MCF 10A (cell line): ENCODE results near the gene INTS15. TPM values are rescaled to one million over a fixed set of nuclear protein-coding genes. Genes with fewer than 3 reads are reported as not detected.

Experiments
- BruUV-seq: library from RNA; stranded (reverse); fragments of 400-500 nt; replicated peaks from 2 replicates; lab custom pipeline; 2021; lab: Mats Ljungman, UMichigan
- CTCF ChIA-PET: fragments of 300-600 bp; sonication (Branson Sonifier 250); formaldehyde crosslinking; extraction: SDS; loops from one replicate; lab custom pipeline; 2021; ENCODE audit warnings: antibody characterized with exemption, inconsistent platforms; lab: Yijun Ruan, JAX
- POLR2A ChIA-PET: fragments of 300-600, 350-650 bp; sonication (Branson Sonifier 250); formaldehyde crosslinking; extraction: SDS; loops from one replicate; lab custom pipeline; 2020; ENCODE audit warnings: antibody characterized with exemption, inconsistent platforms; lab: Yijun Ruan, JAX
- DNase-seq: peaks from one replicate; pipeline ENCODE4 v3.0.0-alpha.2; 2018; ENCODE audit not compliant: unreplicated experiment
- H3K27ac Mint-ChIP-seq: one replicate; pipeline ENCODE4 v1.8.0; 2022; ENCODE audit warnings: mild to moderate bottlenecking, low read depth, mixed read lengths; ENCODE audit not compliant: unreplicated experiment
- H3K27me3 Mint-ChIP-seq: one replicate; pipeline ENCODE4 v1.8.0; 2022; ENCODE audit warnings: mixed read lengths; ENCODE audit not compliant: insufficient read depth, unreplicated experiment
- H3K36me3 Mint-ChIP-seq: one replicate; pipeline ENCODE4 v1.8.0; 2022; ENCODE audit warnings: mild to moderate bottlenecking, moderate library complexity, mixed read lengths; ENCODE audit not compliant: insufficient read depth, unreplicated experiment
- H3K4me1 Mint-ChIP-seq: one replicate; pipeline ENCODE4 v1.8.0; 2022; ENCODE audit warnings: mixed read lengths; ENCODE audit not compliant: insufficient read depth, unreplicated experiment
- H3K4me3 Mint-ChIP-seq: one replicate; pipeline ENCODE4 v1.8.0; 2022; ENCODE audit warnings: mild to moderate bottlenecking, moderate library complexity, mixed read lengths; ENCODE audit not compliant: unreplicated experiment
- H3K9me3 Mint-ChIP-seq: one replicate; pipeline ENCODE4 v1.8.0; 2022; ENCODE audit warnings: mixed read lengths; ENCODE audit not compliant: unreplicated experiment
- intact Hi-C: fragments of 100-400 bp; cut with micrococcal nuclease; formaldehyde crosslinking; loops from 2 replicates; pipeline ENCODE4 v1.14.1; 2022
- total RNA-seq: library from RNA; stranded (reverse); gene quantifications from 2 replicates; pipeline ENCODE4 v1.2.3, GENCODE V29; 2022
- TF ChIP-seq, protein P1 (sequence below): fragments of 200-600 bp; IDR thresholded peaks from one replicate; pipeline ENCODE4 v1.8.0; 2022; ENCODE audit warnings: antibody characterized with exemption, mild to moderate bottlenecking; ENCODE audit not compliant: unreplicated experiment

The INTS15 gene
- total RNA-seq, 1 experiment from 2014 or later: 26.5 TPM

DNA sequence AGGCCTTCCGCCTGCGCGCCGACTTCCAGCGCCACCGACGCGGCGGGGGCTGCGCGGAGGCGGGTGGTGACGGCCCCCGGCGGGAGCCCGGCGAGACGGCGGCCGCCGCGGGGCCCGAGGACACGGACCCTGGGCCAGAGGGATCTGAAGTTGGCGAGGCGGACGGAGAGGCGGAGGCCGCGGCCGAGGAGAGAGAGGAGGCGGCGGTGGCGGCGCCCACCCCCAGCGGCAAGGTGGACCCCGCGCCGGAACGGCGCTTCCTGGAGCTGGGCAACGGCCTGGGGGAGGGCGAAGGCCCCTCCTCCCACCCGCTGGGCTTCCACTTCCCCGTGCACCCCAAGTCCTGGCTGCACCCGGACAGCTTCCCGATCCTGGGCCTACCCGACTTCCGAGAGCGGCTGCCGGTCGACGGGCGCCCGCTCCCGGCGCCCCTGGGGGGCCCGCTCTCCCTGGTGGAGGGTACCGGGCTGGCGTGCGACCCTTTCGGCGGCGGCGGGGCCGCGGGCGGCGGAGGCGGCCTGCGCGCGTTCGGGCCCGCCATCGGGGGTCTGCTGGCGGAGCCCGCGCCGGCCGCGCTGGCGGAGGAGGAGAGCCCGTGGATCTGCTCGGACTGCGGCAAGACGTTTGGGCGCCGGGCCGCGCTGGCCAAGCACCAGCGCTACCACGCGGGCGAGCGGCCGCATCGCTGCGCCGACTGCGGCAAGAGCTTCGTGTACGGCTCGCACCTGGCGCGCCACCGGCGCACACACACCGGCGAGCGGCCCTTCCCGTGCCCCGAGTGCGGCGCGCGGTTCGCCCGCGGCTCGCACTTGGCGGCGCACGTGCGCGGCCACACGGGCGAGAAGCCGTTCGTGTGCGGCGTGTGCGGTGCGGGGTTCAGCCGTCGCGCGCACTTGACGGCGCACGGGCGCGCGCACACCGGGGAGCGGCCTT, 63.5 kb downstream of the INTS15 start:
- ChIA-PET POLR2A (no interaction called here), CTCF (interaction anchor here (0.6 kb wide), 1 partner anchor 46 kb away, joined by 3 read pairs; no protein-coding TSS in a partner anchor)
- H3K27ac Mint-ChIP-seq: no peak overlapping the region
- TF ChIP-seq, protein P1, sequence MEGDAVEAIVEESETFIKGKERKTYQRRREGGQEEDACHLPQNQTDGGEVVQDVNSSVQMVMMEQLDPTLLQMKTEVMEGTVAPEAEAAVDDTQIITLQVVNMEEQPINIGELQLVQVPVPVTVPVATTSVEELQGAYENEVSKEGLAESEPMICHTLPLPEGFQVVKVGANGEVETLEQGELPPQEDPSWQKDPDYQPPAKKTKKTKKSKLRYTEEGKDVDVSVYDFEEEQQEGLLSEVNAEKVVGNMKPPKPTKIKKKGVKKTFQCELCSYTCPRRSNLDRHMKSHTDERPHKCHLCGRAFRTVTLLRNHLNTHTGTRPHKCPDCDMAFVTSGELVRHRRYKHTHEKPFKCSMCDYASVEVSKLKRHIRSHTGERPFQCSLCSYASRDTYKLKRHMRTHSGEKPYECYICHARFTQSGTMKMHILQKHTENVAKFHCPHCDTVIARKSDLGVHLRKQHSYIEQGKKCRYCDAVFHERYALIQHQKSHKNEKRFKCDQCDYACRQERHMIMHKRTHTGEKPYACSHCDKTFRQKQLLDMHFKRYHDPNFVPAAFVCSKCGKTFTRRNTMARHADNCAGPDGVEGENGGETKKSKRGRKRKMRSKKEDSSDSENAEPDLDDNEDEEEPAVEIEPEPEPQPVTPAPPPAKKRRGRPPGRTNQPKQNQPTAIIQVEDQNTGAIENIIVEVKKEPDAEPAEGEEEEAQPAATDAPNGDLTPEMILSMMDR: no peak
- no peak for DNase-seq
- no peaks in the 10 kb centered on the region for H3K9me3 Mint-ChIP-seq
- H3K4me3 Mint-ChIP-seq: no peak overlapping the region
- no peaks in the 10 kb centered on the region for H3K4me1 Mint-ChIP-seq
- intact Hi-C loops: no loop called here
- BruUV-seq: no TSS peak
- H3K27me3 Mint-ChIP-seq: no peaks in the 10 kb centered on the region
- H3K36me3 Mint-ChIP-seq: peaks cover 54% of the 10 kb centered on the region

DNA sequence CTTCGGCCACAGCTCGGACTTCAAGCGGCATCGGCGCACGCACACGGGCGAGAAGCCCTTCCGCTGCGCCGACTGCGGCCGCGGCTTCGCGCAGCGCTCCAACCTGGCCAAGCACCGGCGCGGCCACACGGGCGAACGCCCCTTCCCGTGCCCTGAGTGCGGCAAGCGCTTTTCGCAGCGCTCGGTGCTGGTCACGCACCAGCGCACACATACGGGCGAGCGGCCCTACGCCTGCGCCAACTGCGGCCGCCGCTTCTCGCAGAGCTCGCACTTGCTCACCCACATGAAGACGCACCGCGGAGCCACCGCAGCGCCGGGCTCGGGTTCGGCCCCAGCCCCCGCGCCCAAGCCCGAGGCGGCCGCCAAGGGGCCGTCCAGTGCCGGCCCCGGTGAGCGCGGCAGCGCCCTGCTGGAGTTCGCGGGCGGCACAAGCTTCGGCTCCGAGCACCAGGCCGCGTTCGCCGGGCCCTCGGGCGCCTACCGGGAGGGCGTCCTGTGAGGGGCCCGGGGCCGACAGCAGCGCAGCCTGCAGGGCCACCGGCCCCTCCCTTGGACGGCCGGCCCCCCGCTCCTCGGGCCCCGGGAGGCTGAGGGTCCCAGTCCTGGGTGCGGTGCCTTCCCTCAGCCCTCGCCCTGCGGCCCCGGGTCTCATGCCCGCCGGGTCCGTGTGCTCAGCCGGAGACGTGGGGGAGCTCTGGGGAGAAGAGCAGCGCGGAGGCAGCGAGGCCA, 64.5 kb downstream of the INTS15 start:
- Mint-ChIP-seq H3K27me3 (no peaks in the 10 kb centered on the region), H3K4me3 (no peak overlapping the region), H3K4me1 (no peaks in the 10 kb centered on the region), H3K27ac (no peak overlapping the region), H3K36me3 (peaks cover 50% of the 10 kb centered on the region), H3K9me3 (no peaks in the 10 kb centered on the region)
- intact Hi-C loops: no loop called here
- no TSS peak for BruUV-seq
- no peak for DNase-seq
- POLR2A ChIA-PET: no interaction called here
- CTCF ChIA-PET: no interaction called here
- TF ChIP-seq, protein P1: no peak

DNA sequence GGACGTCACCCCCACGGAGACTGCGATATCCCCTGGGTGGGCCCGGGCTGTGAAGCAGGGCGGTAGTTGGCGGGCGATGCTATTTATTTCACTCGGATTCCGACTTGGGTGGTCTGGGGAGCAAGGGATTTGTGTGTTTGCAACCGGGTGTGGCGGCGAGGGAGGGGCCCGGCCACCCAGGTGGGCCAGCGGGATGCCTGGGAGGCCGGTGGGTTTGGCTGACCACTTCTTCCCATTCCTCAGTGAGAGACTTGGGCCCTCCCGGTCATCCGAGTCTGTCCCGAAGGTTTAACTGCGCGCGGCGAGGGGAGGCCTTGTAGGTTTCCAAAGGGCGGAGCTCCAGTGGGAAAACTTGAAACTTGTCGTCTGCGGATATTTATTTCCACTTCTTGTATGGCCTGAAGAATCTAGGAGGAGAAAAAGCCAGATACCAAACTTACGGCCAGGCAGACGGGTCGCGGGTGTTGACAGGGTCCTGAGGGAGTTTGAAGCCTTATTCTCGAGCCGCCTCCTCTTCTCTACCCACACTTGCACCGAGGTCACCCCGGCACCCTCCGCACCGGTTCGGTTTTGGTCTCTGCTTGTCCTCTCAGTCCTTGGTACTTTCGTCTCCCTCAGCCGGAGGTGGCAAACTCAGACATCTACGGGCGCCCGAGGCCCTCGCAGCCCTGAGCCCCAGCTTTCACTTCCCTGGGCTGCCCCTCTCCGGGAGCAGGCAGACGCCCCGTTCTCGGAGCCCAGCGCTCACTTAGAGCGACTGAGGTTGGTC, 65.2 kb downstream of the INTS15 start:
- TF ChIP-seq, protein P1: no peak
- no peaks in the 10 kb centered on the region for H3K4me1 Mint-ChIP-seq
- H3K27me3 Mint-ChIP-seq: no peaks in the 10 kb centered on the region
- ChIA-PET CTCF (interaction anchor here (0.6 kb wide), 1 partner anchor 19 kb away, joined by 3 read pairs; no protein-coding TSS in a partner anchor), POLR2A (no interaction called here)
- no peak overlapping the region for H3K27ac Mint-ChIP-seq
- intact Hi-C loops: no loop called here
- no peak overlapping the region for H3K4me3 Mint-ChIP-seq
- BruUV-seq: TSS peak; percentile 15
- DNase-seq: no peak
- no peaks in the 10 kb centered on the region for H3K9me3 Mint-ChIP-seq
- H3K36me3 Mint-ChIP-seq: peaks cover 50% of the 10 kb centered on the region
